Retina (tissue), 1 donor: Measurements from ENCODE around the gene TMEM245.
A peak's percentile ranks its signal among the peaks of the same experiment; 100 is the strongest.

ENCODE experiments used
- DNase-seq: peaks from one replicate; pipeline ENCODE4 v3.0.0-alpha.2; 2016

Gene TMEM245

DNA sequence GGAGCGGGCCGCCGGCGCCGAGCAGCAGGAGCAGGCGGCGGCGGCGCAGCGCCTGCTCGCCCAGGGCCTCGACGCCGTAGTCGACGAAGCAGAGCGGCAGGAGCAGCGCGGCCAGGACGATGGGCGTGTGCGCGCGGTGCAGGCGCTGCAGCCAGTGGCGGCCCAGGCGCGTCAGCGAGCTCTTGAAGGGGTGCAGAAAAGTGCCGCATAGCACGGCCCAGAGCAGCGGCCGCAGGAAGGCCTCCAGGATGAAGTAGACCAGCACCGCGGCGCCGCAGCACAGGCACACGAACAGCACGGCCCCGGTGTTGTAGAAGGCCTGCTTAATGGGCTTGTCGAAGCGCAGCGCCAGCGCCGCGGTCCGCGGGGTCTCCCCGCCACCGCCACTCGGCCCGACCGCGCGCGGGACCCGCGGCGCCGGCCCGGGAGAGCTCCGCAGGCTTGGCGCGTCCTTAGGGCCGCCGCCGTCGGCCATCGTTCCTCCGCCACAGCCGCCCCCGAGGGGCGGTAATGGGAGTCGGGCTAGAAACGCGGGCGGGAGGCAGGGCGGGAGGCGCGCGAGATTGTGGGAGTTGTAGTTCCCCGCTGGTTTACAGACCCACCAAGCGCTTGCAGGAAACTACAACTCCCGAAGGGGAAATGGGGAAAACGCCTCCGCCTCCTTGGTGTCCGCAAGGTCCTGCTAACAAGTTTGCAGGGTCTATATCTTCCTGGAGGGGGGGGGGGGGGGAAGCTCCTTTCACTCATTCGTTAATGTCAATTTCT lies at the start of gene TMEM245:
TSS of gene TMEM245 (minus strand) at position 509 of the 765 bp plus-strand sequence. CDS start at position 475, 34 bp downstream.
- peak; percentile 94 for DNase-seq

DNA sequence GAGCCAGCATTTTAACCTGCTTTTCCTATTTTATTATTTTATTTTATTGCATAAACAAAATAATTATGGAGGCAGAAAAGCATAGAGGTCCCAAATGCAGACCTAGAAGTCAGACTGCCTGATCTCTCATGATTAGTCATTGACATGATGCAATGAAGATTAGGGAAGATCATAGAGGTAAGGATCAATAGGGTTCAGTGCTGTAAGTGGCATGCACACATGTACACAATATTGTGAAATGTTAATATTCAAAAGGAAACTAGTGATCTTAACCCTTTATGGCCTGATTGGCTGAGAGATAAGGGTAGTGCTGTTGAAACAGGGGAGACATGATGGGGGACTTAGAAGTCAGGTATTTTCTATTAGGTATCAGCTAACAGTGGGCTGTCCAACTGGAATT lies 48.4 kb upstream of the TMEM245 start:
- DNase-seq, result no peak

DNA sequence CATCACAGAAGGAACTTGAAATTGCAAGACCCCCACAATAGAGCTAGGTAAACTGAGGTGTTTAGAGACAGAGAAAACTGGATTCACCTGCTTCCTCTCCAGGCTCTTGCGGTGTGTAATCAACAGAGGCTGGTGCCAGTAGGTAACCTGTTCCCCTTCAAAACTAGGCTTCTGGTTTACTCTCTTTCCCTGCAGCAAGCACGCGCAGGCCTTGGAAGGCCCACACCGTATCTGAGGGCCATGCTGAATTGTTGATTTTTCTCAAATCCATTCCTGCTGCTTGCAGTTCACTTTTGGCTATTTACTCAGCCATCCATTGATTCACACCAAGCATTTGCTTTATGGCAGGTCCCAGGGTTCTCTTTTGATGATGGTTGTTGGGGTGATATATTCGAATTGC lies 48.0 kb upstream of the TMEM245 start:
- DNase-seq, result no peak

DNA sequence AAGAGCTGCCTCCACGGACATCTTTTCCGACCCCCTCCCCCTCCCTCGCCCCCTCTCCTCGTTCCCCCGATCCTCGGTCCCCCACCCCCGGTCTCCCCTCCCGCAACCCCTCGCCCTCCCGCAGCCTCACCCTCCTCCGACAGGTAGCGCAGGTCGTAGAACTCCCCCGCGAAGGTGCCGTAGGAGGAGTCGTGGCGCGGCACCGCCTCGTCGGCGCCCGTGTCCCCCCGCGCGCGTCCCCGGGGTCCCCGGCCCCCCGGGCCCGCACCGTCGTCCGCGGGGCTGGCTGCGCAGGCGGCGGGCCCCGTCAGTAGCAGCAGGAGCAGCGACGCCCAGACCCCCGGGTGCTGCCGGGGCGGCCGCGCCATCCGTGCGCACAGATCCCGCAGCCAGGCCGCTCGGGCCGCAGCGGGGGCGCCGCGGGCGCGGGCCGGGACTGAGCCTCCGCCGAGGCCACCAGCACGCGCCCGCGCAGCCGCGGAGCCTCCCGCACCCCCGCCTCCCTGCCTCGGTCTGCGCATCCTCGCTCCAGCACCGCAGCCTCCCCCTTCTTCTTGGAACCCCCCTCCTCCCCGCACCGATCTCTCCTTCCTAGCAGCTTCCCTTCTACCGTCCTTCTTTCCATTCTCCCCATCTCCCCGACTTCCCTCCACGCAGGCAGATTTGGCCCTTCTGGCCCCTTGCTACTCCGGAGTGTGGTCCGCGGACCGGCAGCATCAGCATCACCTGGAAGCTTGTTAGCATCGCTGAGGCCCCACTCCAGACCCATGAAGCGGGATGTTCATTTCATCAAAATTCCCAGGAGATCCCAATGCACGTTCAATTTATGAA lies 47.2 kb upstream of the TMEM245 start, which contains the start of gene FRRS1L:
TSS of gene FRRS1L (minus strand) at position 479 of the 831 bp plus-strand sequence. CDS start at position 368, 111 bp downstream.
- peak; percentile 65 for DNase-seq

DNA sequence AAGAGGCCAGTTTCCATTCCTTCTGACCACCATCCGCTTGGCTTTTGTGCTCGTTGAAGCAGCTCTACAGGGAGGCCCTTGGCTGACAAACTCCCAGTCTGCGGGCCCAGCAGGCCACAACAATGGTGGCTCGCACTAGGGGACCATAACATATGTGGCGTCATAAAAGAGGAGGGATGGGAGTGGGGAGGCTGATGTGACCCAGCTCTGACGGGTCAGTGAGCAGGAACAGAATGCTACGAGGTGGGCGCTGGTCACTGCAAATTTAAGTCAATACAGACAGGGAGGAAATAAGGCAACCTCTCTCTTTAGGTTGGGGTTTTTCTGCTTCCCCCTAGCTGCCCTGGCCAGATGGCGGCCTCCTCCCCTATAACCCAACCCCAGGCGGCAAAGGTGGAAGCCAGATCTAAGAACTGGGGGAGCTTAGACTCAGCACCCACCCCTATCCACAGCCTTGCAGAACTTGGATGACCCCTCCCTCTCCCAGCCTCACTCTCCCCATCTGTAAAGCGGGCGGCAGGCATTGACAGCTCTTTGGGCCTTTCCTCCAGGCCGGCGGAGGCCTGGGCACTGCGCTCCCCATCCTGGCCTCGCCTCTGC lies 46.5 kb upstream of the TMEM245 start:
- DNase-seq, result peak; percentile 73

DNA sequence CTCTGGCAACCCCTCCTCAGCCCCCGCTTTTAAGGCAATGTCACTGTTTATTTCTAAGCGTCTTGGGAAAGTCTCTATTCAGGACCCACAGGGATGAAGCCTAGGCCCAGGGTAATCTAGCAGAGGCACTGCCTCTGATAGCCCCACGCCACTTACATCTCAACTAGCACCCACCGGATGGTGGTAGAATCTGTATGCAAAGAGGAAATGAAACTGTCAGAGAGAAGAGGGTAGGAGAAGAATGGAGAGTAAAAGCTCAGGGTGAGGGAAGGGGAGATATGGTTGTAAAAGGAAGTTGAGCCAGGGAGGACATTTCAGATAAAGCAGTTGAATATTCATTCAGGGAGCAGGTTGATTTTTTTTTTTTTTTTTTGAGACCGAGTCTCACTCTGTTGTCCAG lies 44.3 kb upstream of the TMEM245 start:
- no peak for DNase-seq

DNA sequence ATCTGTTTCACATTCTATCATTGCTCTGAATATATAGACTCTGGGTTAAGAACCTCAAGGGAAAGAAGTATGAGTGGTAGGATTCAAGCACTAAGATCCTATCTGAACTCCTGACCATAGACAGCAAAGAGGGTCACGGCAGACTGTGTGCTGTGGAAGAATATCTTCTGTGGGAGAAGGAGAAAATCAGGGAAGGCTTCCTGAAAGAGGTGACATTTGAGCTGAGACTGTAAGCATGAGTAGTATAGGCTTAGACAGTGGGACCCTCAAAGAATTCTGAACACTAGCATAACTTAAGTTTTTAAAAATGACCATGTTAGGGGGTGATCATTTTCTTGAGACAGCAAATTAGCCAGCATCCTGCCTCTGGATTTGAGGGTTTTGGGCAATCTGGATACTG lies 43.4 kb upstream of the TMEM245 start:
- no peak for DNase-seq

DNA sequence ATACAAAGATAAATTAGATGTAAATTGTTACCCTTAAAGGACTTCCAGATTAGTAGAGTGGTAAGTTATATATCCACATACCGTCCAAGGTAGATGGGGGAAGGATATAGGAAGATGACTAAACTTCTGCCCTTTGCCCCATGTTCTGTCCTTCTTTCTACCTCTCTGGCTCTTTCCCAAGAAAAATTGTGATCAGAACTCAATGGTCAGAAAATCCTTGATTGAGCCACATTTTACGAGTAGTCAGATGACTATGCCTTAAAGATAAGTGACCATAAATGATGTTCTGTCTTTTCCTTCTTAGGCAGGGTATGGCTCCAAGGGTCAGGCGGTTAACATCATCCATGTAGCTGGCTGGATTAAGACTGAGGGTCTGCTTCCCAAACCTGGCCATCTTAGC lies 42.9 kb upstream of the TMEM245 start:
- DNase-seq, result no peak

DNA sequence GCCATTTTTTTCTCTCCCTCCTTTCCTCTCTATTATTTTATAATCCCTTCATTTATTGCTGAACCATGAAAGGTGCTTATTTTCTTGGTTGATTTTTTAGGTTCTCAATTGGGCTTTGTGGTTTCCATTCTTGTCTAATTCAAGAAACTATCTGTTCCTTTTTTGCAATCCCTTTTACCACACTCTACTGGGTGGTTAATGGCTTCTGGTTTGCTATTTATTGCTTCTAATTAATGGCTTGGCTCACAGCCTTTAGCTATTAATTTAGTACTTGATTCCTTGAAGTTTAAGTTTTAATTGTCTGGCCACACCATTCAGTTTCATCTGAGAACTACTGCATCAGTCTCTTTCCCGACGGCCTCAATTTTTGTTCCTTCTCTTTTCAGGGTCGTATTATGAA lies 41.7 kb upstream of the TMEM245 start:
- DNase-seq, result no peak

DNA sequence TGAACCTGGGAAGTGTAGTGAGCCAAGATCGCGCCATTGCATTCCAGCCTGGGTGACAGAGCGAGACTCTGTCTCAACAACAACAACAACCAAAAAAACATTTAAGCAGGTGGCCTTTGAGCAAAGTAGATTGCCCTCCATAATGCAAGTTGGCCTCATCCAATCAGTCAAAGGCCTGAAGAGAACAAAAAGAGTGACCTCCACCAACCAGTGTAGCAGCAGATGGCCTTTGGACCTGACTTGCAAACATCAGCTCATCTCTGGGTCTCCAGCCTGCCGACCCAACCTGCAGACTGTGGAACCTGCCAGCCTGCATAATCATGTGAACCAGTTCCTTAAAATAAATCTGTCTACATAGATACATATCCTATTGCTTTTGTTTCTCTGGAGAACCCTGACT lies 39.8 kb upstream of the TMEM245 start:
- no peak for DNase-seq

DNA sequence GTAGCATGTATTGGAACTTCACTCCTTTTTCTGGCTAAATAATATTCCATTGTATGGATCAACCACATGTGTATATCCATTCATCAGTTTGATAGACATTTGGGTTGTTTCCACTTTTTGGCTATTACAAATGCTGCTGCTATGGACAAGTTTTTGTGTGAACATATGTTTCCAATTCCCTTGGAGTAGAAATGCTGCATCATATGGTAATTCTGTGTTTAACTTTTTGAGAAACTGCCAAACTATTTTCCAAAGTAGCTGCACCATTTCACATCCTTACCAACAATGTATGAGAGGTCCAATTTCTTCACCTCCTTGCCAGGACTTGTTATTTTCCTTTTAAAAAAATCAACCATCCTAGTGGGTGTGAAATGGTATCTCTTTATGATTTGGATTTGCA lies 38.9 kb upstream of the TMEM245 start:
- no peak for DNase-seq

DNA sequence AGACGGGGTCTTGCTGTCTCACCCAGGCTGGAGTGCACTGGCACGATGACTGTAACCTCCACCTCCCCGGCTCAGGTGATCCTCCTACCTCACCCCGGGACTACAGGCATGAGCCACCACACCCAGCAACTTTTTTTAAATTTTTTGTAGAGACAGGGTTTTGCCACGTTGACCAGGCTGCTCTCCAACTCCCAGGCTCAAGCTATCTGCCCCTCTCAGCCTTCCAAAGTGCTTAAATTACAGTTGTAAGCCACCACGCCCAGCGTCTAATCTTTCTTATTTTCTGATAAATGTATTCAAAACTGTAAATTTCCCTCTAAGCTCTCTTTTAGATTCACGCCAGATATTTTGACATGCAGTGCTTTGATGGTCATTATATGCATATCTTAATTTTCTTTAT lies 37.0 kb upstream of the TMEM245 start:
- DNase-seq, result no peak

DNA sequence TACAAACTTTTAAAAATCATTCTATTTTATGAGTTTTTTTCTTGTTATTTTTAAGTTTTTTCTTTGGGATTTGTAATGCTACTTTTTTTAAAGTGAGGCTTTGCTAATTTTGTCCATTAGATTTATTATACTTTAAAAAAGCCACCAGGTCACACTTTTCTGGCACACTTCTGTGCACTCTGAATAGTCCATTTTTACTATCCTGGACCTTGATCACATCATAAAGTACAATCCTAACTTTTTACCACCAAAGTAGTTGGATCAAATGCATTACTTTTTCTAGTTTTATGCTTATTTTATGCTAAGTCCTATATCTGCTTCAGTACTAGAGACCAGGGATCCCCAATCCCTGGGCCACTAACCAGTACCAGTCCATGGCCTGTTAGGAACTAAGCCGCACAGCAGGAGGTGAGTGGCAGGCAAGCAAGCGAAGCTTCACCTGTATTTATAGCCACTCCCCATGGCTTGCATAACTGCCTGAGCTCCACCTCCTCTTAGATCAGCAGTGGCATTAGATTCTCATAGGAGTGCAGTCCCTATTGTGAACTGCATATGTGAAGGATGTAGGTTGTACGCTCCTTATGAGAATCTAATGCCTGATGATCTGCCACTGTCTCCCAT lies 31.3 kb upstream of the TMEM245 start:
- DNase-seq, result no peak

DNA sequence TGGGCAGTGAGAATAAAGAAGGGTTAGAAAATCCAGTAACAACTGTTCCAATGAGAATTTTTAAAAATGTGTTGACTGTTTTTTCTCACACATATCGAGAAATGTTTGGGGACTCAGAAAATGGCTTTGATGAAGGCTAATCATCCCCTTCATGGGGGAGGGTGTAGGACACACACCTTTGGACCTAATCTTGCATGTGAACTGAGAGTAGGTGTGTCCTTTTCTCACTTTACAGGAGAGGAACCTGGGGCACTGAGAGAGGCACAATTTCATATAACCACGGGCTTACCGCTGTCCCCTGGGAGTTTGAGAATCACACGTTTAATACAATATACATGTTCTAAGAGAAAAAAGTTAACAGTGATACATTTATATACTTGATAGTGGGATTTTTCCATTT lies 30.0 kb upstream of the TMEM245 start:
- DNase-seq, result no peak

DNA sequence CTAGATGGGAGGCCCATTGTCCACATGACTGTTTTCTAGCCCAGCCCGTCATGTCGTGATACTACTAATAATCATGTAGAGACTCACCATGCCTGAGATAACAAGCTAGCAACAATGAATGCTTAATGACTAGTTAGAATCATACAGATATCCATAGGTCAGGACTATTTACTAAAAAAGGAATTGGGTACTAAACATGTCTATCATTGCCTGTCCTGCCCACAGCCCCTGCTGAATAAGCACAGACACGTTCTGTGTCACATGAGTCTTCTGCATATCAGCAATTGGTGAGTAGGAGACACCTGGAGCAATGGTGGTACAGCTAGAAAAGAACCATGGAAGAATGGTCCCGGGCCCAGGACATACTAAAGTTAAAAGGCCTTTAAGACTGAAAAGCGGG lies 29.3 kb upstream of the TMEM245 start:
- no peak for DNase-seq

DNA sequence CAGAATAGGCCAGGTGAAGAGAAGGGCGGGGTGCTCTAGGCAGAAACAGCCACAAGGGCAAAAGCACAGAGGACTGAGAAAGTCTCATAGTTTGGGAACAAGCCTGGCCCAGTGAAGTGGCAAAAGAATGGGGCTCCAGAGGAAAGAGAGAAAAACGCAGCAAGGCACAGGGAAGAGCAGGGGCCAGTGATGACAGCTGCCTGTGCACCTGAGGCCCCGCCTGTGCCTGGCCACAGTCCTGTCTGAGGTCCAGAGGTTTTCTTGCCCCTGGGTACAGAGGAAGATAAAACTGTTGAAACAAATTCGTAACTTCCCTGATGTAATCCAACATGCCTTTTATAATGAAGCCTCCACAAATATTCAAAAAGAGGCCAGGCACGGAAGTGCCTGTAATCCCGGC lies 25.3 kb upstream of the TMEM245 start:
- DNase-seq, result no peak

DNA sequence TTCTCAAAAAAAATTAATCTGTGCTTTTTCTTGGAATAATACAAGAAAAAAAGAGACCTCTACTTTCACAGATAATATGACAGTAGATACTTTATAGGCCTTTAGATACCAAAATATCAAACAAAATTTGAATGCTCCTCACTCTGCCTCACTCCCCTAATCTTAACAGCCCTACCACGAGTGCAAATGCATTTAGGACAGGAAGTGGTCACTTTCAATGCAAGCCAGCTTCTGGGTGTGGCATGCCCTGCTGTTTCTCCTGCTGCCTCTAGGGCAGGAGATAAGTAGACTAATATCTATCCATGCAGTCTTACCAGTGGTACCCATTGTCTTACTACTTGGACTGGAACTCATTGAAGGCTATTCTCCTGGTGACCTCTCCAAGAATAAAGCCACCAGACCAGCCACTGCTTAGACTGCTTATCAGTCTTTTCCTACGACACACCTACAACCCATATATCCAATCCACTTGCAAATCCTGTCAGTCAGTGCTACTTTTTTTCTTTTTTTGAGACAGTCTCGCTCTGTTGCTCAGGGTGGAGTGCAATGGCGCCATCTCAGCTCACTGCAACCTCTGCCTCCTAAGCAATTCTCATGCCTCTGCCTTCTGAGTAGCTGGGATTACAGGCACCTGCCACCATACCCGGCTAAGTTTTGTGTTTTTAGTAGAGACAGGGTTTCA lies 24.3 kb upstream of the TMEM245 start:
- no peak for DNase-seq

DNA sequence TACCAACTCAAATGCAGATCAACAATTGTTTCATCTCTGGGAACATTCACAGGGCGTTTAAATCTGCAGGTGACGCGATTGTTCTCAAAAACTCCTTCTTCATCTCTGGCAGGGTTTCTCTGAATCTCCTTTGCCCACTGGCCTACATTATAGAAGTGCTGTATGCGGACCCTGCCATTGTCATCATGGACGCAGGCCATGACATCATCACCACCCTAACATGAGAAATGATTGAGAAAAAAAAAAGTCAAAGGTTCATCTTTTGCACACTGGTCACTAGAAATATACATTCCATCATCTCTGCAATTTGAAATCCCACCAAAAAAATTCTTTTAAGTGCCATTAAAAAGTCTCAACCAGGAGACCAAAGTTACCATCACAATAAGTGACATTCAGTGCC lies 21.6 kb upstream of the TMEM245 start:
- no peak for DNase-seq

DNA sequence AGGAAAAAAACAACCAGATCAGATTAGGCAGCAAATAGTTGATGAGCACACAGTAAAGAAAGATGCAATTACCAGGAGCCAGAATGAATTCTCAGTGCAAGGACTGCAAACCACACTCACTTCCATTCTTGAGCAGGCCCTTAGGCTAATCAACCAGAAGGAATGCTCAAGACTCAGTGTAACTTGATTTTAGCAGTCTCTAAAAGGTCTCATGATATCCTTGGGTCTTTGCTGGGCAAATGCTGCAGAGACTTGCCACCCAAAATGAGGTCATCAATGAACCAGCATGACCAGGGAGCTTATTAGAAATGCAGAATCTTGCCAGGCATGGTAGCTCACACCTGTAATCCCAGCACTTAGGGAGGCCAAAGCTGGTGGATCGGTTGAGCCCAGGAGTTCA lies 20.1 kb upstream of the TMEM245 start:
- DNase-seq, result no peak

DNA sequence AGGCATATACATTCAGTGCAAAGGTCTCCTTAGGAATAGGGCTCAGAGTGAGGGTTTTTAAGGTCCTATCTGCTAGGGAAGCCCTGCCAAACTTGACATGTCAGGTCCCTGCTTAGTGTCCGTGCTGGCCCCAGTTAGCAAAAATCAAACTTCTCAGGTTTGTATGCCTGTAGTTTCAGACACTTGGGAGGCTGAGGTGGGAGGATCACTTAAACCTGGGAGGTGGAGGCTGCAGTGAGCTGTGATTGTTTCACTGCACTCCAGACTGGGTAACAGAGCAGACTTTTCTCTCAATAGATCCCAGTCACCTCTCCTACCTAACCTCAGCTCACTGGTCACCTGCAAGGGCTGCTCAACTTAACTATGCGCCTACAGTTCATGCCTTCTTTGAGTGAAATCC lies 18.7 kb upstream of the TMEM245 start:
- no peak for DNase-seq

DNA sequence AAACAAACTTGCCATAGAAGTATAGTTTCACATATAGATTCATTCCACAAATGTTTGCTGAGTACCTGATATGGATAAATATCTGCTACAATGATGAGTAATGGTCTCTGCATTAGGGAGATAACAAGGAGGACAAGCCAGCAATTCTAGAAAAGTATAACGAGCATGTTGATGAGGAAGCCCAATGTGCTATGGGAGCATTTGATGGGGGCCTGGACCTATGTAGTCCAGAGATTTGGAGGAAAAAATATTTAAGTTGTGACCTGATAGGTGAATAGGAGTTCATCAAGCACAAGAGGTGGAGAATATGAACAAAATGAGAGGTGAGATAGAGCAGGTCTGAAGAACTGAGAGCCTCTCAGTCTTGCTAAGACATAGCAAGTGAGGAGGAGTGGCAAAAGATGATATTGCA lies 14.4 kb upstream of the TMEM245 start:
- no peak for DNase-seq

DNA sequence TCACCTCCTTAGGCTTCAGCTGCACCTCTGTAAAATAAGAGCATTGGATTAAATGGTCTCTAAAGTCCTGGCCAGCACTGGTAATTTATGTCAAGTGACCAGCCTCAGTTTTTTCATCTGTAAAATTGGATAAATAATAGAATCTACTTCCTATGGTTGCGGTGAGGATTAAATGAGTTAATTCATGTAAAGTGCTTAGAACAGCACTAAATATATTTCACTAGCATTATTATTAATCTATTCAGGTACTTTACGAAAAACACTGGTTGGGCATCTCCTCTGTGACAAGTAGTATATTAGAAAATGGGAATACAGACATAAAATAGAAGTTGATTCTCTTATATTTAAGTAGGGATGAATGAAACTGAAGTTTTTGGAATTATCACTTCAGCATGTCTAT lies 13.8 kb upstream of the TMEM245 start:
- DNase-seq, result no peak

DNA sequence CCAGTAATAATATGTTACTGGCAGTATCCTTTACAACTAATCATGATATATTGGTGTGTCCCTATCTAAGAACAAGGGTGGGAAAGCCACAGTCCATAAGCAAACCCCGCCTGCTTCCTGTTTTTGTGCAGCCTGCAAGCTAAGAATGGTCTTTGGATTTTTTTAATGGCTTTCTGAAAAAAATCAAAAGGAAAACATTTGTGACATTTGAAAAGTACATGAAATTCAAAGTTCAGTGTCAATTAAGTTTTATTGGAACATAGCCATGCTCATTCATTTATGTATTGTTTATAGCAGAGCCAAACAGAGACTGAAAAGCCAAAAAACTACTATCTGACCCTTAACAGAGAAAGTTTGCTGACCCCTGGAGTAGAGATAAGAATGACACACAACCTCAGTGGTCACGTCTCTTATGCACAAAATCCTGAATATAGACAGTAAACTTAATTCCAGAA lies 12.8 kb upstream of the TMEM245 start:
- DNase-seq, result no peak
